Activated CD4-positive, alpha-beta T cell treated with anti-CD3 and anti-CD28 coated beads, Interleukin-2, amount 50 U/mL, for 4 hours (primary cell): ENCODE results near the gene ATG4C.
"Not testable (repeated sequence)": the region's sequence is repeated elsewhere in the genome, so short reads cannot be mapped to it uniquely, and the experiment has no call there.

Source experiments
- DNase-seq, 2 experiments: peaks; one replicate each; pipeline ENCODE4 v3.0.0-alpha.2; 2020

The ATG4C gene

DNA sequence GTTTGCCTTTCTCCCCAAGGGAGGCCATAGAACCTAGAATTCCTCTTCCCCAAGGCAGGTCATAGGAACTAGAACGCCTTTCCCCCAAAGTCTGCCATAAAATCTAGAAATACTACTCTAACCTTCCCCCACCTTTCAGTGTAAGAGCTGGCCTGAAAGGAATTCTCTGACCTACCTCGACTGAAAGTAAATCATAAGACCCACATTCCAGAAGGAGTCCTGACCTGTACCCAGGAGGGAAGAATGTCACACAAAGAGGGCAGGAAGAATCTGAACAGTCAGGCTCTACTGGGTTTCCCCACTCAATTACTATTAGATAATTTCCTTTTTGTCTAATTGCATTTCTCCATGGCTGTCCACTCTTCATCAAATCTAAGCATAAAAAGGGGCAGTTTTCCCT, 5.7 kb upstream of the ATG4C start:
- no peak for DNase-seq

DNA sequence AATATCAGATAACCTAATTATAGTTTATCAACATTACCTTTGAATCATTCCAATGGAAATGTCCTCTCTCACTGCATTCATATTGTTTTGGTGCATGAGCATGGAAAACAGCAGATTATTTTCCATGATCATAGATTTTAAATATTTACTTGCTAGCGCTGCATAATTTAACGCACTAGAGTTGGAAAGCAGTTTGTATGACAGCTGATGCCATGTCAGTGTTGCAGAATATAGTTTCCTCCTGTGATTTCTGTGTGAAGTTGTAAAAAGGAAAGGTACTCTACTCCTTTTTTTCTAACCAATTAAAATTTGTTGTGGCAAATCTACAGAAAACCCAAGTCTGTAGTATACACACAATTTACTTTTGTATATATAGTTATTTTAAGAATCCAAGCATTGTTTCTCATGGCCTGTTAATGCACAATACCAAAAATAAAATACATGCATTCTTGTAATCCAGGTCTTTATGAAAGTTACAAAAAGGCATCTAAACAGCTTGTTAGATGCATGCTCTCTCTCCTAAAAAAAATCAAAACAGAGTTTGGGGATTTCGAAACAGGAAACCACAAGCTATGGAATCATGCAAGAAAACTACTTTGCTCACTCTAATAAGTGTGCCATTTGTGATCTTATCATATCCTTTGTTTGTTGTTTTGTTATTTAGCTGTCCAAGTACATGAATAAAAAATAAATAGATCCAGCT, 1.9 kb upstream of the ATG4C start:
- DNase-seq: no peak

DNA sequence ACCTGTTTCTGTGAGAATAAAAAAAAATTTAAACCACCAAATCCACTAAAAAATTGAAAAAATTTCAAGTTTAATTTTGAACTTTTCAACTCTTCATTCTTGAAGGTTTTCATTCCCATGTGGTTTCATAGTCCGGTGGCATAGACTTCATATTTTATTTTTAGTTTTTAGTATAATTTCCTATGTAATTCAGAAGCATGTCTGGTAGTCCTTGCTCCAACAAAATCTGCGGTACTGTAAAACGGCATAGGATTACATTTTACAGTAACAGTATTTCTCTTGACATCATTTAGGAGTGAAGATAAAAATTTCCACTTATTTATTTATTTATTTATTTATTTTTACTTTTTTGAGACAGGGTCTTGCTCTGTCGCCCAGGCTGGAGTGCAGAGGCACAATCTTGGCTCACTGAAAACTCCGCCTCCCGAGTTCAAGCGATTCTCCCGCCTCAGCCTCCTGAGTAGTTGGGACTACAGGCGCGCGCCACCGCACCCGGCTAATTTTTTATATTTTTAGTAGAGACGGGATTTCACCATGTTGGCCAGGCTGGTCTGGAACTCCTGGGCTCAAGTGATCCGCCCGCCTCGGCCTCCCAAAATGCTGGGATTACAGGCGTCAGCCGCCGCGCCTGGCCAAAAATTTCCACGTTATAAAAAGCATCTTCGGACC, 1.3 kb upstream of the ATG4C start:
- not testable (repeated sequence) for DNase-seq

DNA sequence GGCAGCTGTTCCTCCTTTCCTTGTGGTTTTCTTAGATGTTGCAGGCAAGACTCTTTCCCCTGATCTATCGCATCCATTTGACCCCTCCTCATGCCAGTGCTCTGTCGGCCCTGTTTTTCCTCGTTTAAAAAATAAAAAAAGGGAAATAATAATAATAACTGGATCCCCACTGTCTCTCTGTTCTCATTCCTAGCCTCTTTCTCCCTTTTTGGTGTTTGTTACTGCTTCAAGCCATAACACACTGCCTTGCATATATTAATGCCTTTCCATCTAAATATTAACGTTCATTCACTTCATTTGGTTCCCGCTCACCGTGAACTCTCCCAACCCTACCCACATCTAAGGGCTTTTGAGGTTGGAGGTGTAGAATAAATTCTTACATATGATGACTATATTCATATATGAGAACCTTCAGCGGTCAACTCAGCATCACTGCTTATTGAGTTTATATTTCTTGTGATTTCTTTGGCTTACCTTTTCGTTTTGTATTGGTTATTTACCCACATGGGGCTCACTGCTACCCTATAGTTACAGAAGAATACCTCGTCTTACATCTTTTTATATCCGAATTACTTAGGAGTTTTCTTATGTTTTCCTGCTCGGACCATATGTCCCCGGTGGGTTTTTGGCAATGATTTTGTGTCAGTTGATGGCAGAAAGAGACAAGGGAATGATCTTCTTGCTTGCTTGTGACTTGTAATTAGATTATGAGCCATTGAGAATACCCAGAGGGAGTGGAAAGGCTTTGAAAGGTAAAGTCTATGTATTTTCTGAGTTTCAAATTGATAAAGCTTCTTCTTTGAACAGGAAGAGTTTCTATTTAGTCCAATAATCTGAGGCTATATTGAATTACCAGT, 805 bp downstream of the ATG4C start:
- no peak for DNase-seq

DNA sequence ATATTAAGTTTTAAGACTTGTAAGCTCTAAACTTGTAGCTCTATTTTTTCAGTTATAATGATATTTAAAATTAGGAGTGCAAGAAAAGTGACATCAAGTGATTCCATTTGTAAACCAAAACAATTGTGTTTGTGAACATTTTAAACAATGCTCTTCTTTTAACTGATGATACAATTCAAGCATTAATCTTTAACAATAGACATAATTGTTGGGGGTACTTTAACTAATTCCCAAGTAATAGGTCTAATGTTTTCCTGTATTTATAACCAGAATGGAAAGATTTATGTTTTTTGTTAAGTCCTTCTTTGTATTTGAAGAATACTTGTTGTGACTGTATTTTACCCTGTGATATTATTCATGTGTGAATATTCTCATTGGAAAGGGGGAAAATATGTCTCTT, 6.8 kb downstream of the ATG4C start:
- DNase-seq: no peak

DNA sequence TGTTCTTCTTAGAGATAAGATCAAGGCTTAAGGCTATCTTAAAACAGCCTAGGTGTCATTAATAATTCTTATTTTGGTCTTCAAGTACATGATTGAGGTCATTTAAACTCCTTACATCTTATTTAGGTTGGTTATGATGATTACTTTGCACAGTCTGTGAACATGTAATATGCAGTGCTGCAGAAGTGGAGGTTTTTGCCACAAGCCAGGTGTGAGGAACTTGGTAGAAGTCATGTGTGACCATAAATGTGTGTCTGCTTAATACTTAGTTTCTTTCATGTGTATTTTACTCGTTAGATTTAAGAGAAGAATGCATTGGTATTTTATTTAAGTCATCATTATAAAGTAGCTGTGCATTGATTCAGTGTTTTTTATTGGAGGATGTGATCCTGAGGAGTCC, 10.1 kb downstream of the ATG4C start:
- no peak for DNase-seq

DNA sequence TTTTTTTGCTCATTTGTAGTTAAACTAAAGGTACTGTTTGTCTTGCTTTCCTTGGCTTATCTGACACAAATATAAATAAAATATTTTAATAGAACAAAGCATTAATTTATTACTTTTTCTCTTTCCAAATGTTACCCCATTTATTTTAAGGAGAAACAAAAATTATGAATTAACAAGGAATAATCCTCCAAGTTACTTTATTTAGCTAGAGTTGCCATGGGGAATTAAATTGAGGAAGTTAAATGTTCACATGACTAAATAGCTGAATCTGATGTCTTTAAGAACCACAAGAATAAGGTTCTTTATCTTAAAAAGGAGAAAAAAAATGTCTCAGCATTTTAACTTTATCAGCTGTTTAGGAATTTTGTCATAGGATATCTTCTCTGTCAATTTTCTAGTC, 12.3 kb downstream of the ATG4C start:
- DNase-seq: no peak

DNA sequence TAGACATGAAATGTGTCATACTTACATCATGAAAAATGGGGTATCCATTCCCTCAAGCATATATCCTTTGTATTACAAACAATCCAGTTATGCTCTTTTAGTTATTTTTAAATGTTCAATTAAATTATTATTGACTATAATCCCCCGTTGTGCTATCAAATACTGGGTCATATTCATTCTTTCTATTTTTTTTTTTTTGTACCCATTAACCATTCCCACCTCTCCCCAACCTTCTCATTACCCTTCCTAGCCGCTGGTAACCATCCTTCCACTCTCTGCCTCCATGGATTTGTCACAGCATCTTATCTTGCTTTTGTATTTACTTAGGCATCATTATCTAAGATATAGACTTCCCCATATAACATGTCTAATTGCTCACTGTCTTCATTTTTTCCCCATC, 15.8 kb downstream of the ATG4C start:
- no peak for DNase-seq

DNA sequence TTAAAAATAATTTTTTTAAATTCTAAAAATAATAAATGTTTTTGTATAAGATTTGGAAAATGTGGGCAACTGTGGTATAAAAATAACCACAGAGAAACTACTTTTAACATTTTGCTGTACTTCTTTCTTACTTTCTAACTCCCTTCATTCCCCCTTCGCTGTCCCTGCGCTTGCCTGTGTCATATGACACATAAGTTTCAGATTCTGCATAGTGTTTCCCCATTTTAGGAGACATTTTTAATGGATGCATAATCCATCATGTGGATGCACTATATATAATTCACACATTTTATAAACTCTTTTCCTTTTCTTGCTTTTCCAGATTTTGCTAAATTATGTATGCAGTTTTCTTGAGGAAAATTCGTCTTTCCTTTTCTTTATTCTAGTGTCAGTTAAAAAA, 16.3 kb downstream of the ATG4C start:
- DNase-seq: no peak

DNA sequence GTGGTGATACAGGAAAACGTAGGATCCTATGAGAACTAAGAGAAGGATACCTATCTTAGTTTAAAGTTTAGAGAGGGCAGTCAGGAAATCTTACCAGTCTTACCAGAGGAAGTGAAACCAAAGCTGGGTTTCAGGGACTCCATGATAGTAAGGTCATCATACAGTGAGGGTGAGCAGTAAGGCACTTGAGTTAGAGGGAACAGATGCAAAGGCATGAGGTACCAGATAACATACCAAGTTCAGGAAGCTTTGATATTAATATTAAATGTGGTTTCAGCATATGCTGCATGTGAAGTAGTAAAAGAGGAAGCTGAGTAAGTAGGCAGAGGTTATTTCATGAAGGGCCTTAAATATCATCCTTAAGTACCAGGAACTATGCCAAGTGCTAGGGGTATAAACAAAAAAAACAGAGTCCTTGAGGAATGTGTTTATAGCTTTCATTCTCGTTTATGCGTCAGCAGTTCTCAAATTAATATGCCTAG, 16.9 kb downstream of the ATG4C start:
- no peak for DNase-seq

DNA sequence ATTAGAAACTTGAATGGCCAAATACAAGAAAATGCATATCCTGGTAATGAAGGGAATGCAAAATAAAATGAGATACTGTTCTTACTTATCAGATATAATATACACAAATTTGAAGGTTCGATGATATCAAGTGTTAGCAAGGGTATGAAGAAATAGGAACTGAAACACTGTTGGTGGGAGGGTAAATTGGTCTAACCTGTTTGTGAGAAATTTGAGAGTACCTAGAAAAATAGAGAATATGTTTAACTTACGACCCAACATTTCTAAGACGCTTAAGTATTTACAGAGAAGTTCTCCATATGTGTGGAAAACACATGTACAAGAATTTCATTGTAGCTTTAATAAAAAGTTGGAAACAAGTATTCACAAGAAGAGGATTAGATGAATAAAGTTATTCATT, 25.9 kb downstream of the ATG4C start:
- no peak for DNase-seq

DNA sequence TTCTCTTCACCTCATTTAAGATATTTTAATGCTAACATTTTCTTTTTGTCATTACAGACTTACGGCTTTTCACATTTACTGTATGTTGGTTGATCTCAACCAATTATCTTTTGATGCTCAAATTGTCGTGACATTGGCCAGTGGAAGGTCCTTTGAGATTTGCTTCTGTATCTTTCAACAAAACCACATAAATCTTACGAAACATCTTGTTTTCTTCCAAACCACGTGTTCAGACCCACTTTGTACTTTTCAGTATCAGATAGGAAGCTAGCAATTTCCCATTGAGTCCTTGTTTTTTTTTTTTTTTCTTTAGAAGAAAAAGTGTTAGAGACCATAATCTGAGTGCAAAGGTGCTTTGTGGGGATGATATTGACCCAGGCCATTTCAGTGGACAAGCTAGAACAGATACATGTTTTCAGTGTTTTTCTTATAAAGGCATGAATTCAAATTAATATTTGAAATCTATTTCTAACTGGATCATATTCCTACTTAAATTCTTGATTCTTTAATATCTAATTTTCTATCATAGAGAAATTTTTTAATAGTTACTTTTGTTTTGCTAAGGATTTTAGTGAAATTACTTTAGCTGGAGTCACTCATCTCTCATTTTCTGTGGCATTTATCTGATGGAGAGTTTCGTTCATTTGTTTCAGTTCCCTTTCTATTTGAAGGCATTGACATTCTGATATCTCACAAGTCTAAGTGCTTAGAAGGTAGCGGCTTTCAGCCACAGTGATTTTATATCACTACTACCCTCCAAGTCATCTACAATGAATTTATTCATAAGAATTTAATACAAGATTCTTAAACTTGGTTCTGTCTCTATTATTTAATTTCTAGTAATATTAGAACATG, 26.7 kb downstream of the ATG4C start:
- DNase-seq: no peak

DNA sequence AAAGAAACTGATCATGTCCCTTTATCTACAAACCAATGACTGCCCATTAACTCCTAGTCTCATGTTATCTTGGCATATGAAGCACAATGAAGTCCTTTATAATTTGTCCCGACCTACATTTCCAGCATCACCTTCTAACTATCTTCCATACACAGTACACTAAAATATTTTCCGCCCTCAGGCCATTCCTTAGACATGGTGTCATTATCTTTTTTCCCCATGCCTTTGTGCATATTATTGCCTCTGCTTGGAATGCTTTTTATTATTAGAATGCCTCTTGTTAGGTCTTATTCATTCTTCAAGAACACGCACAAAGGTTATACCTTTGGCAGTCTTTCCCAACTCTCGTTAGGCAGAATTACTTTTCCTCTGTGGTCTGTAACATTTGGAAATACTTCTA, 39.6 kb downstream of the ATG4C start:
- DNase-seq: no peak

DNA sequence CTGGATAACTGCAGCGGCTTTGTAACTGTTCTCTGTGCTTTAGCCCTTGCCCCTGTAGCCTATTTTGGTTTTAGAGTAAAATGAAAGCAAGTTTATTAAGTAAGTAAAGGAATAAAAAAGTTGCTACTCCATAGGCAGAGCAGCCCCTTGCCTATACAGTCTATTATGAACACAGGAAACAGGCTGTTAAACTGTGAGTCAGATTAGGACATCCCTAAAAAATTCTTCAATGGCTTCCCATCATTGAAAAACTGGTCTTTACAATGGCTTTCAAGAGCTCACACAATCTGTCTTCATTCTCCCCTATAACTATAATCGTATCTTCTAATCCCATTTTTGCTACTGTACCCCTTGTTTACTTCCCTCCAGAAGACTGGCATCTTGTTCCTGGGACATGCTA, 43.0 kb downstream of the ATG4C start:
- no peak for DNase-seq

DNA sequence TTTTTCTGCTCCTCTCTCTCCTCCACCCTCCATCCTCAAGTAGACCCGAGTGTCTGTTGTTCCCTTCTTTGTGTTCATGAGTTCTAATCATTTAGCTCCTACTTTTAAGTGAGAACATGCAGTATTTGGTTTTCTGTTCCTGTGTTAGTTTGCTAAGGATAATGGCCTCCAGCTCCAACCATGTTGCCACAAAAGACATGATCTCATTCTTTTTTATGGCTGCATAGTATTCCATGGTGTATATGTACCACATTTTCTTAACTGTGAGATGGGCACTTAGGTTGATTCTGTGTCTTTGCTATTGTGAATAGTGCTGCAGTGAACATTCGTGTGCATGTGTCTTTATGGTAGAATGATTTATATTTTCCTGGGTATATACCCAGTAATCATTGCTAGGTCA, 43.9 kb downstream of the ATG4C start:
- not testable (repeated sequence) for DNase-seq

DNA sequence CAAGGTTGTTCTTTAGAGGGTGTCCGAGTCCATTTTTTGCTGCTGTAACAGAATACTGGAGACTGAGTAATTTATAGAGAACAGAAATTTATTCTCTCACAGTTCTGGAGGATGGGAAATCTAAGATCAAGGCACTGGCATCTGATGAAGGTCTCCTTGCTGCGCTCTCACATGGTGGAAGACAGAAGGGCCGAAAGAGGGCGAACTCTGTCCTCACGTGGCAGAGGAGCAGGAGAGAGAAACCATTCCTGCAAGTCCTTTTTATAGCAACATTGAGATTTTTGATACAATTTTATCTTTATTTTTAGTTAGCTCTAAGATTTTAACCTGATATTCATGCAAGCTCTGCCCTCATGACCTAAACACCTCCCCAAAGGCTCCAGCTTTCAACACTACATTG, 48.3 kb downstream of the ATG4C start:
- DNase-seq: no peak

DNA sequence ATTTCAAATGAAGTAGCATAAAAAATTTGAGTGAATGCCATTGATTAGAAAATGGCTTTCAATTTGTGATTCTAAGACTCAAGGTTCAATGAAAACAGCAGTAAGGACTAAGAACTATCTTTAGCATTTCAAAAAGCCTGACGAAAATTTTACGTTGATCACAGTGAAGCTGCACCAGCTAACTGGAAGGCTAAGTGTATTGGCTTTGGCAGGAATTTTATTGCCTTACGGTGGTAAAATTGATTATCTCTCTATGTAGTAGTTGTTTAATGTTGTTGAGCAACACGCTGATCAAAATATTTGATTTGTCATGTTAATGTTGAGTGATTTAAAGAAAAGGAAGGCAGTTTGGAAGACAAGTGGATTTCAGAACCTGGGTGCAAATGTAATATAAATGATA, 49.6 kb downstream of the ATG4C start:
- no peak for DNase-seq

DNA sequence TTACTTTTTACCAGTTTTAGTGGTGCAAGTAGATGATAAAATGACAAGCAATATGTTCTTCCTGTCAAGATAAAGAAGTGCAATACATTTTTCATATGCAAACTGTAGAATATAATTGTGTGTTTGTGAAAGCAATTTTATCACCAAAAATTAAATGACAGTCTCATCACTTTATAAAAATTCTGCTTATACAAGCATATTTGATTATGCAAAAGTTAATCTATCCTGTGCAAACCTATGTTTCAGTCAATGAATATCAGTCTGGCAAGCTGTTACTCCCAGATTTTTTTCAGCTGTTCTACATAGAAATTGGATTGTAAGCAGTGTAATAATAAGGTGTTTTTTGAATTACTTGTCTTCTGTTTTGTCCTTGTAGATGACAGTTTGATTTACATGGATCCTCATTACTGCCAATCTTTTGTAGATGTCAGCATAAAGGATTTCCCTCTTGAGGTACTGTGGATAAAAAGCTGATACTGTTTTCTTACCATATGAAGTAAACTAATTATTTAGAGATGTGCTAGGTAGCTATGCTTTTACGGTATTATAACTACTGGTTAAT, 50.5 kb downstream of the ATG4C start:
- DNase-seq: no peak

DNA sequence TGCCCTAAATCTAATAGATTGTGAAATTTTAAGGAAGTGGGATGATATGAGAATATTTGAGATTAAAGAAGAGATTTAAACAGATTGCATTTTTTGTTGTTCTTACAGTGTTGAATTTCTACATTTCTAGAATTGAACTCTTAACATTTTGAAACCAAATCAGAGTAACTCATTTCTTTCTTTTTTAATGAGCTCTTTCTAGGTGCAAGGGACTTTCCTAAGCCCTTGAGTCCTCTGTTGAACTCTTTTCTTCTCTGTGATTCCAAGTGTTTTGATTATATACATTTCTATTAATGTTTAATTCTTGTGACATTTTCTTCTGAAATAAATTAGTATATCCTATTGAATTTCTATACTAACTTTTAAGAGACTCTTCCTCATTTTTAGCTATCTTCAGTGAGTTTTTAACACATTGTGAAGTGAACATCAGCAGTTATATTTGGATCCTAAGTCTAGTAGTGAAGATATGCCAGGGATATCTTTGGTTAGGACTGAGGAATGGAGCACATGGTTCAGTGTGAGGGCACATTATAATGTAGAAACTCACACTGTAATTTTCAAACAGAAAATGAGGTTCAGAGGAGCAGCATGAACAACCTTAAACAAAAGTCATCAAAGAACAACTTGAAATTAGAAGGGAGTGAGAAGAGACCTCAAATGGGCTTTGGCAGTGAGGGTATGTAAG, 53.1 kb downstream of the ATG4C start:
- no peak for DNase-seq

DNA sequence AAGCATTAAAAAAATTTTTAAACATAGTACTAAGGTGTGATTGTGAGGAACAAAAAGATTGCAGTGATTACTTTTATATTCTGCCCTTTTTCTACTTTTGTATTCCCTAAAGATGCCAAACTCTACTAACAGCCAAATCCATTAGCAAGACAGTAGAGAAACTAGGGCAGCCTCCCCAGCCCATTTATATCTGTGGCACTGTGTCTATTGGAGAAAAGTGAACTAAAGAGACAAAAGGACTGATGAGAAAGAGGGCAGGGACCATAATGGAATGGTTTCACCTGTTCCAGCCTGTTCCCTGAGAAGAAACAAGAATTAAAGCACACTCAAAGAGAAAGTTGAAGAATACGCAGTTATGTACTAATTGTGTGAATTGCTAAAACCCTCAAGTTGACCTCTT, 56.6 kb downstream of the ATG4C start:
- DNase-seq: no peak

DNA sequence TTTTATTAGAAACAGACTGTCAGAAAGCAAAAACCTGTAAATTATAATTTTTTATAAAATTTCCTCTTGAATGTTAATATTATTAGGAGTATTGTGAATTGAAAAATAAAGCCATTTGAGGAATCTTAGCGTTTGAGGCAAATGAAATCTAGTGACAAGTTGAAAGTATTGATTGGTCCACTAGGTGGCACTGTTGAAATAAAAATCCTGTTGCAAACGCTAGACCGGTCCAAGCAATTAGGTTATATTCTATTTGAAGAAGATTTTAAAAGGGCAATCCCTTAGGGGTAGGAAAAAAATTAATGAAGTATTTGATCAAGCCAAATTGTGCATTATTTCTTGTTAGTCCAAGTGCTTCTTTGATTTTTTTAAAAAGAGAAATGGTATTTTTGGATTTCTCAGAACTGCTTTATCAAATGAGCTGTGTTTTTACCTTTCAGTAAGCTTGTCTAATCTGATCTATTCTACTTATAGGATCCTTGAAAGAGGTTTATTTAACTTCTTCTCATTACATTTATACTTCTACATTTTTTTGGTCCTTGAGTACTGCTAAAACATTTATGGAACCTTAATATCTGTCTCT, 57.7 kb downstream of the ATG4C start:
- no peak for DNase-seq

DNA sequence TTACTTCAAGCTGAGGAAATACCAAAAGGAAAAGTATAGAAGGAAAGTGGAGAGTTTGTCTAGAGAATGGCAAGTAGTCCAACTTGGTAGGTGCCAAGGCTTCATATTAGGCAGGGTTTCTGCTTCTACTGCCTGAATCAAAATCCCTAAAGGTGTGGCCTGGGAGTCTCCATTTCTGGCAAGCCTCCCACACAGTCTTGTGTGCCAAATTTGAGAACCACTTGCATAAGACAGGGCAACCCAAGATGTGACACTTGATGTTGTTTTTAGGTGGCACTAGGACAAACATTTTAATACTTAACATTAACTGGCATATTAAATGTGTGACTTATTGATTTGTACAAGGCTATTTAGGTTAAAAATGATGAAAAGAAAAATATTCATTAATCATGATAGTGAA, 60.1 kb downstream of the ATG4C start:
- DNase-seq: no peak
